PC-3 (cell line): Measurements from ENCODE around the gene CCDC102A. TPM values are rescaled to one million over a fixed set of nuclear protein-coding genes. Genes with fewer than 3 reads are reported as not detected.

Experiments used
- ATAC-seq: fragments of 200-7000 bp; cut with Tn5 transposase; 2 replicates; pipeline ENCODE4 v1.9.1; 2020; ENCODE audit warnings: mild to moderate bottlenecking, moderate library complexity
- BruUV-seq: library from RNA; stranded (reverse); fragments of 400-500 nt; replicated peaks from 2 replicates; lab custom pipeline; 2021; lab: Mats Ljungman, UMichigan
- CTCF ChIA-PET: fragments of 300-600 bp; sonication (Branson Sonifier 250); formaldehyde crosslinking; loops from one replicate; lab custom pipeline; 2022; ENCODE audit warnings: antibody characterized with exemption; lab: Charles Lee
- POLR2A ChIA-PET: fragments of 300-600 bp; sonication (Branson Sonifier 250); formaldehyde crosslinking; loops from one replicate; lab custom pipeline; 2022; ENCODE audit warnings: antibody characterized with exemption; ENCODE audit not compliant: unreplicated experiment; lab: Charles Lee
- DNase-seq: peaks from one replicate; pipeline ENCODE4 v3.0.0-alpha.2; 2015
- H2AFZ ChIP-seq: fragments of 300-600 bp; sonication (generic); 2 replicates; pipeline ENCODE4 v1.6.0; 2016; ENCODE audit warnings: antibody characterized with exemption, low read length
- H3F3A ChIP-seq: fragments of 300-600 bp; sonication (generic); one replicate; pipeline ENCODE4 v1.6.0; 2017; ENCODE audit warnings: antibody characterized with exemption, low read length, control low read depth, mild to moderate bottlenecking; ENCODE audit not compliant: unreplicated experiment
- H3K27ac ChIP-seq: fragments of 300-600 bp; sonication (generic); 2 replicates; pipeline ENCODE4 v1.5.1; 2016; ENCODE audit warnings: mild to moderate bottlenecking, low read length
- H3K27me3 ChIP-seq: fragments of 300-600 bp; sonication (generic); 2 replicates; pipeline ENCODE4 v1.6.1; 2016; ENCODE audit warnings: low read length, mixed read lengths
- H3K36me3 ChIP-seq: fragments of 300-600 bp; sonication (generic); 2 replicates; pipeline ENCODE4 v1.6.1; 2016; ENCODE audit warnings: low read depth, mixed run types, low read length, mixed read lengths
- H3K4me1 ChIP-seq: fragments of 300-600 bp; sonication (generic); 2 replicates; pipeline ENCODE4 v1.5.1; 2016; ENCODE audit warnings: low read length; ENCODE audit not compliant: insufficient read depth
- H3K4me2 ChIP-seq: fragments of 300-600 bp; sonication (generic); 2 replicates; pipeline ENCODE4 v1.6.0; 2016; ENCODE audit warnings: low read length
- H3K4me3 ChIP-seq: fragments of 300-600 bp; sonication (generic); 2 replicates; pipeline ENCODE4 v1.5.1; 2016; ENCODE audit warnings: mild to moderate bottlenecking, low read length, mixed read lengths
- H3K79me2 ChIP-seq: fragments of 300-600 bp; sonication (generic); 2 replicates; pipeline ENCODE4 v1.6.1; 2017; ENCODE audit warnings: low read length, mixed read lengths
- H3K9ac ChIP-seq: fragments of 300-600 bp; sonication (generic); 2 replicates; pipeline ENCODE4 v1.6.0; 2016; ENCODE audit warnings: mild to moderate bottlenecking, low read length
- H3K9me2 ChIP-seq: fragments of 300-600 bp; sonication (generic); replicated peaks from 2 replicates; pipeline ENCODE4 v1.6.1; 2016; ENCODE audit warnings: mixed run types, low read length, mixed read lengths
- H3K9me3 ChIP-seq: fragments of 300-600 bp; sonication (generic); 2 replicates; pipeline ENCODE4 v1.6.1; 2016; ENCODE audit warnings: low read length, mixed read lengths
- H4K20me1 ChIP-seq: fragments of 300-600 bp; sonication (generic); 2 replicates; pipeline ENCODE4 v1.6.1; 2016; ENCODE audit warnings: low read length, mixed read lengths
- EZH2 ChIP-seq: fragments of 300-600 bp; sonication (generic); IDR thresholded peaks from one replicate; pipeline ENCODE4 v1.6.1; 2017; ENCODE audit warnings: antibody characterized with exemption, mild to moderate bottlenecking, low read length; ENCODE audit not compliant: unreplicated experiment
- EZH2phosphoT487 ChIP-seq: fragments of 300-600 bp; sonication (generic); IDR thresholded peaks from 2 replicates; pipeline ENCODE4 v1.6.1; 2018; ENCODE audit warnings: mild to moderate bottlenecking, antibody characterized with exemption, low read length, borderline replicate concordance
- intact Hi-C: fragments of 100-400 bp; cut with micrococcal nuclease; formaldehyde crosslinking; loops from 2 replicates; pipeline ENCODE4 v1.9.0; 2023
- total RNA-seq: library from RNA; depleted of rRNA; stranded (reverse); fragments of >200 nt; gene quantifications from 2 replicates; pipeline ENCODE4 v1.2.3, GENCODE V29; 2014
- TF ChIP-seq, protein P1 (sequence below): fragments of 300-600 bp; sonication (generic); conservative IDR thresholded peaks from 2 replicates; pipeline ENCODE4 v1.5.1; 2017; ENCODE audit warnings: antibody characterized with exemption, low read depth, mild to moderate bottlenecking, low read length

CCDC102A gene
- total RNA-seq, 1 experiment from 2014 or later, result 12.7 TPM

DNA sequence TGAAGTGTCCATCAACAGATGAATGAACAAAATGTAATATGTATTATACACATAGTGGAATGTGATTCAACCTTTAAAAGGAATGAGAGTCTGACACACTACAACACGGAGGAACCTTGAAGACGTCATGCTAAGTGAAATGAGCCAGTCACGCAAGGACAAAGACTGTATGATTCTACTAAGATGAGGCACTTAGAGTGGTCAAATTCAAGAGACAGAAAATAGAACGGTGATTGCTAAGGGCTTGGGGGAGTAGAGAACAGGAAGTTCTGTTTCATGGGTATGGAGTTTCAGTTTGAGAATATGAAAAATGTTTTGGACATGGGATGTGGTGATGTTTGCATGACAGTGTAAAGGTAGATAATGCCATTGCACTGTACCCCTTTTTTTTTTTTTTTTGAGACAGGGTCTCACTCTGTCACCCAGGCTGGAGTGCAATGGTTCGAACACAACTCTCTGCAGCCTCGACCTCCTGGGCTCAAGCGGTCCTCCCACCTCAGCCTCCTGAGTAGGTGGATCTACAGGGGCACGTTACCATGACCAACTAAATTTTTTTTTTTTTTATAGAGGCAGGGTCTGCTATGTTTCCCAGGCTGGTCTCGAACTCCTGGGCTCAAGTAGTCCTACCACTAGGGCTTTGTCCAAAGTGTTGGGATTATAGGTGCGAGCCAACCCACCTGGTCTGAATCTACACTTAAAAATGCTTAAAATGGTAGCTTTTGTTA, 2.9 kb upstream of the CCDC102A start:
- Histone ChIP-seq H3K9me2 (no peaks in the 10 kb centered on the region), H2AFZ (no peak overlapping the region), H3K27me3 (no peaks in the 10 kb centered on the region), H3K27ac (no peak overlapping the region), H3K4me3 (no peak overlapping the region), H3K4me1 (no peaks in the 10 kb centered on the region; the same call in 1 of the 2 replicates), H3K4me2 (no peak overlapping the region), H3K9me3 (no peaks in the 10 kb centered on the region), H4K20me1 (no peaks in the 10 kb centered on the region), H3K9ac (no peak overlapping the region), H3K36me3 (no peaks in the 10 kb centered on the region), H3K79me2 (no peaks in the 10 kb centered on the region), H3F3A (no peaks in the 10 kb centered on the region)
- BruUV-seq, result no TSS peak
- no peak for TF ChIP-seq EZH2
- TF ChIP-seq, protein P1, sequence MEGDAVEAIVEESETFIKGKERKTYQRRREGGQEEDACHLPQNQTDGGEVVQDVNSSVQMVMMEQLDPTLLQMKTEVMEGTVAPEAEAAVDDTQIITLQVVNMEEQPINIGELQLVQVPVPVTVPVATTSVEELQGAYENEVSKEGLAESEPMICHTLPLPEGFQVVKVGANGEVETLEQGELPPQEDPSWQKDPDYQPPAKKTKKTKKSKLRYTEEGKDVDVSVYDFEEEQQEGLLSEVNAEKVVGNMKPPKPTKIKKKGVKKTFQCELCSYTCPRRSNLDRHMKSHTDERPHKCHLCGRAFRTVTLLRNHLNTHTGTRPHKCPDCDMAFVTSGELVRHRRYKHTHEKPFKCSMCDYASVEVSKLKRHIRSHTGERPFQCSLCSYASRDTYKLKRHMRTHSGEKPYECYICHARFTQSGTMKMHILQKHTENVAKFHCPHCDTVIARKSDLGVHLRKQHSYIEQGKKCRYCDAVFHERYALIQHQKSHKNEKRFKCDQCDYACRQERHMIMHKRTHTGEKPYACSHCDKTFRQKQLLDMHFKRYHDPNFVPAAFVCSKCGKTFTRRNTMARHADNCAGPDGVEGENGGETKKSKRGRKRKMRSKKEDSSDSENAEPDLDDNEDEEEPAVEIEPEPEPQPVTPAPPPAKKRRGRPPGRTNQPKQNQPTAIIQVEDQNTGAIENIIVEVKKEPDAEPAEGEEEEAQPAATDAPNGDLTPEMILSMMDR, result no peak
- TF ChIP-seq EZH2phosphoT487, result no peak
- DNase-seq (no peak), ATAC-seq (no peak)
- ChIA-PET CTCF (no interaction called here), POLR2A (no interaction called here)
- intact Hi-C loops, result no loop called here

DNA sequence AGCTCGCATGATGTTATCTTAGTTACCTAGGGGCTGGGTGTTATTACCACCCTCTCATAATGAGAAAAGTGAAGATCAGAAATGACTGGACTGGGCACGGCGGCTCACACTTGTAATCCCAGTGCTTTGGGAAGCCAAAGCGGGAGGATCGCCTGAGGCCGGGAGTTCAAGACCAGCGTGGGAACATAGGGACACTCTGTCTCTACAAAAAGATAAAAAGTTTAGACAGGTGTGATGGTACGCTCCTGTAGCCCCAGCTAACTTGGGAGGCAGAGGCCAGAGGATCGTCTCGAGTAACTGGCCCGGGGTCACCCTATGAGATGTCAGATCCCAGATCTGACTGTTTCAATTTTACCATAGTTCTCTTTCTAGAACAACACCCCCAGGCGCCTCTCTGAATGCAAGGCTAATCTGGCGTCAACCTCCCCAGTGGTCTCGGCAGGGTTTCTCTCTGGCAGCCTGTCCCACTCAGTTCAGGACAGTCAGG, 1.9 kb upstream of the CCDC102A start:
- ChIA-PET CTCF (no interaction called here), POLR2A (no interaction called here)
- Histone ChIP-seq H3K27me3 (no peaks in the 10 kb centered on the region), H3K36me3 (no peaks in the 10 kb centered on the region), H3K9me2 (no peaks in the 10 kb centered on the region), H3K79me2 (no peaks in the 10 kb centered on the region), H3K4me2 (no peak overlapping the region), H3K27ac (no peak overlapping the region), H3F3A (no peaks in the 10 kb centered on the region), H3K4me3 (no peak overlapping the region), H3K4me1 (no peaks in the 10 kb centered on the region; the same call in 1 of the 2 replicates), H2AFZ (no peak overlapping the region), H3K9ac (no peak overlapping the region), H3K9me3 (no peaks in the 10 kb centered on the region), H4K20me1 (no peaks in the 10 kb centered on the region)
- intact Hi-C loops, result no loop called here
- ATAC-seq, result no peak
- no peak for DNase-seq
- no TSS peak for BruUV-seq
- no peak for TF ChIP-seq EZH2phosphoT487
- TF ChIP-seq EZH2, result no peak
- TF ChIP-seq, protein P1, result no peak

DNA sequence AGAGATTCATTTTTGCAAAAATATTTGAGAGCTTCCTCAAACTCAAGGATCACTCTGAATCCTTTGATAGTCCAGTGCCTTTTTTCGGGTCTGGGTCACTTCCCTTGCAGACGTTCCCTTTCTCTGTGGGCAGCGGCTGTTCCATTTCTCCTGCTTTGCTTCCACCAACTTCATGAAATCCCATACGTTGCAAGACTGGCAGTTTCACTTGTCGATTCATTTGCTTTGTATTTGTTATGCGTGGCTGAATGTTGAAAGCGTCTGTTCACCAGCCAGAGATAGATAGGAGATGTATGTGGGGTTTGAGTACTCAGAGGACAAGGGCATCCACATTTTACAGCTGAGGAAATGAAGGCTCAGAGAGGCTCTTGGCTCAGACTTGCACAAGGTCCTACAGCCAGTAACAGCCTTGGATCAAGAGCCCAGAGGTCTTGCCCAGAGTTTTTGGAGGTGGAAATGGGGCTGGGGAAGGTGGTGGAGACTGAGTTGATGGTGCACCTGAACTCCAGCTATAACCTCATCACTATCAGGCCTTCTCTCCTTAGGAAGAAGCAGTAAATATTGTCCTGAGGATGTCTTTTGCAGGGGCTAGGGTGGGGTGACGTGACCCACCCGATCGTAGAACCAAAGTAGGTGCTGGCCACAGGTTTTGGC, 1.3 kb upstream of the CCDC102A start:
- intact Hi-C loops, result no loop called here
- no peaks in the 10 kb centered on the region for H3K79me2 ChIP-seq

More for the DNA sequence above, 1.3 kb upstream of the CCDC102A start:
- H3K27me3 ChIP-seq, result no peaks in the 10 kb centered on the region
- TF ChIP-seq, protein P1, result no peak
- TF ChIP-seq EZH2phosphoT487 (no peak), EZH2 (no peak)
- H3K4me3 ChIP-seq, result no peak overlapping the region
- no peaks in the 10 kb centered on the region for H3F3A ChIP-seq
- DNase-seq (no peak), ATAC-seq (no peak)
- no peaks in the 10 kb centered on the region for H3K9me3 ChIP-seq
- H3K36me3 ChIP-seq, result no peaks in the 10 kb centered on the region
- H3K9me2 ChIP-seq, result no peaks in the 10 kb centered on the region
- H3K27ac ChIP-seq, result no peak overlapping the region
- H3K9ac ChIP-seq, result no peak overlapping the region
- no peaks in the 10 kb centered on the region for H4K20me1 ChIP-seq
- POLR2A ChIA-PET, result no interaction called here
- H3K4me2 ChIP-seq, result no peak overlapping the region
- H2AFZ ChIP-seq, result no peak overlapping the region
- no peaks in the 10 kb centered on the region; the same call in 1 of the 2 replicates for H3K4me1 ChIP-seq
- TSS peak; percentile 63 for BruUV-seq
- CTCF ChIA-PET, result no interaction called here
